ENCODE data around the gene HJURP. TPM values are rescaled to one million over a fixed set of nuclear protein-coding genes. Genes with fewer than 3 reads are reported as not detected.

The HJURP gene
- total and polyA plus RNA-seq, 7 donors, result 0.28 to 9.0 (median 1.5) TPM

GRCh38 chr2:233817361-233817911 is 36.9 kb downstream of the HJURP start:
- WGBS, 2 donors, result 81 to 82% methylated on average over 3 of the region's 3 CpGs
- intact Hi-C loops (cut with DNase I), result no loop called here
- TF ChIP-seq POLR2A (IDR thresholded peaks at IDR 0.05) (no peak), POLR2AphosphoS5 (IDR thresholded peaks at IDR 0.05) (no peak), CTCF (IDR thresholded peaks at IDR 0.05) (no peak), EP300 (IDR thresholded peaks at IDR 0.05) (no peak)
- DNase-seq, result peak; percentile 39
- Histone ChIP-seq H3K4me1 (no peaks in the 10 kb centered on the region), H3K27me3 (no peaks in the 10 kb centered on the region), H3K9me3 (peaks cover 0 to 1% (median 0%) of the 10 kb centered on the region in 4 donors), H3K4me3 (no peak overlapping the region), H3K36me3 (no peaks in the 10 kb centered on the region), H3K27ac (no peak overlapping the region)

- DNase-seq, result peak; percentile 32
- Histone ChIP-seq H3K27ac (no peak overlapping the region), H3K4me3 (no peak overlapping the region), H3K9me3 (peaks cover 0 to 1% (median 0%) of the 10 kb centered on the region in 4 donors), H3K27me3 (no peaks in the 10 kb centered on the region), H3K4me1 (no peaks in the 10 kb centered on the region), H3K36me3 (no peaks in the 10 kb centered on the region)
- TF ChIP-seq EP300 (IDR thresholded peaks at IDR 0.05) (no peak), CTCF (IDR thresholded peaks at IDR 0.05) (no peak), POLR2AphosphoS5 (IDR thresholded peaks at IDR 0.05) (no peak), POLR2A (IDR thresholded peaks at IDR 0.05) (no peak)
- WGBS, 2 donors, result 82 to 87% methylated on average over 4 of the region's 4 CpGs
- intact Hi-C loops (cut with DNase I), result no loop called here
Measured at GRCh38 chr2:233816771-233817170, 37.6 kb downstream of the HJURP start.

- H3K36me3 ChIP-seq, result no peaks in the 10 kb centered on the region
- peaks cover 0 to 1% (median 0%) of the 10 kb centered on the region in 4 donors for H3K9me3 ChIP-seq
- H3K27me3 ChIP-seq, result no peaks in the 10 kb centered on the region
- H3K4me3 ChIP-seq, result no peak overlapping the region
- H3K4me1 ChIP-seq, result no peaks in the 10 kb centered on the region
- 61 to 70% methylated on average over 2 of the region's 2 CpGs for WGBS, 2 donors
- DNase-seq, result peak; percentile 30
- TF ChIP-seq POLR2A (IDR thresholded peaks at IDR 0.05) (no peak), POLR2AphosphoS5 (IDR thresholded peaks at IDR 0.05) (no peak), CTCF (IDR thresholded peaks at IDR 0.05) (no peak), EP300 (IDR thresholded peaks at IDR 0.05) (no peak)
- intact Hi-C loops (cut with DNase I), result no loop called here
- no peak overlapping the region for H3K27ac ChIP-seq
Measured at GRCh38 chr2:233816334-233816733, 38.0 kb downstream of the HJURP start.

- Histone ChIP-seq H3K9me3 (peaks cover 0 to 1% (median 0%) of the 10 kb centered on the region in 4 donors), H3K36me3 (no peaks in the 10 kb centered on the region), H3K27me3 (no peaks in the 10 kb centered on the region), H3K4me3 (no peak overlapping the region), H3K27ac (no peak overlapping the region), H3K4me1 (no peaks in the 10 kb centered on the region)
- TF ChIP-seq EP300 (IDR thresholded peaks at IDR 0.05), result no peak
- no peak for TF ChIP-seq CTCF (IDR thresholded peaks at IDR 0.05)
- no peak for TF ChIP-seq POLR2AphosphoS5 (IDR thresholded peaks at IDR 0.05)
- no peak for TF ChIP-seq POLR2A (IDR thresholded peaks at IDR 0.05)
- intact Hi-C loops (cut with DNase I), result no loop called here
- 93% methylated on average over 6 of the region's 6 CpGs for WGBS, 2 donors
- DNase-seq, result no peak
Measured at GRCh38 chr2:233815861-233816260, 38.5 kb downstream of the HJURP start.

All from sigmoid colon (tissue), 7 donors.